OCI-LY1 (cell line): ENCODE data around the gene MMP14.

Experiments
- H2AFZ ChIP-seq: fragments of 200-600 bp; sonication (generic), shearing (Covaris generic); 2 replicates; pipeline ENCODE4 v1.6.0; 2014; ENCODE audit warnings: antibody characterized with exemption, mild to moderate bottlenecking, low read length
- H3F3A ChIP-seq: fragments of 200-600 bp; sonication (generic), shearing (Covaris generic); 2 replicates; pipeline ENCODE4 v1.6.0; 2014; ENCODE audit warnings: mild to moderate bottlenecking, antibody characterized with exemption, low read length, moderate library complexity; ENCODE audit not compliant: insufficient read depth
- H3K27ac ChIP-seq: fragments of 200-600 bp; sonication (generic); 2 replicates; pipeline ENCODE4 v1.5.1; 2014; ENCODE audit warnings: low read length, mixed run types, mild to moderate bottlenecking, low read depth; ENCODE audit not compliant: poor library complexity, severe bottlenecking
- H3K27me3 ChIP-seq: fragments of 200-600 bp; sonication (generic); 2 replicates; pipeline ENCODE4 v1.6.0; 2014; ENCODE audit warnings: antibody characterized with exemption, mild to moderate bottlenecking, low read length, moderate library complexity; ENCODE audit not compliant: insufficient read depth
- H3K36me3 ChIP-seq: fragments of 200-600 bp; sonication (generic); 2 replicates; pipeline ENCODE4 v1.6.1; 2014; ENCODE audit warnings: mild to moderate bottlenecking, antibody characterized with exemption, low read length, moderate library complexity, mixed read lengths; ENCODE audit not compliant: insufficient read depth
- H3K4me1 ChIP-seq: fragments of 200-600 bp; sonication (generic); 2 replicates; pipeline ENCODE4 v1.5.1; 2014; ENCODE audit warnings: mild to moderate bottlenecking, low read length, moderate library complexity; ENCODE audit not compliant: insufficient read depth, severe bottlenecking
- H3K4me2 ChIP-seq: fragments of 200-600 bp; sonication (generic), shearing (Covaris generic); 2 replicates; pipeline ENCODE4 v1.6.1; 2014; ENCODE audit warnings: low read length
- H3K4me3 ChIP-seq: fragments of 200-600 bp; sonication (generic); 2 replicates; pipeline ENCODE4 v1.5.1; 2014; ENCODE audit warnings: low read length, low read depth, mild to moderate bottlenecking, mixed read lengths; ENCODE audit not compliant: poor library complexity, severe bottlenecking
- H3K79me2 ChIP-seq: fragments of 200-600 bp; shearing (Covaris generic); 2 replicates; pipeline ENCODE4 v1.6.1; 2016; ENCODE audit warnings: mixed run types, low read length, mixed read lengths; ENCODE audit not compliant: insufficient read depth
- H3K9ac ChIP-seq: fragments of 200-600 bp; sonication (generic), shearing (Covaris generic); 2 replicates; pipeline ENCODE4 v1.6.1; 2014; ENCODE audit warnings: mild to moderate bottlenecking, low read length, mixed read lengths
- H3K9me2 ChIP-seq: fragments of 200-600 bp; sonication (generic), shearing (Covaris generic); 2 replicates; pipeline ENCODE4 v1.6.1; 2014; ENCODE audit warnings: low read depth, mild to moderate bottlenecking, low read length, mixed read lengths
- H3K9me3 ChIP-seq: fragments of 200-600 bp; shearing (Covaris generic); 2 replicates; pipeline ENCODE4 v1.6.1; 2014; ENCODE audit warnings: low read length, mixed read lengths
- H4K20me1 ChIP-seq: fragments of 200-600 bp; sonication (generic), shearing (Covaris generic); 2 replicates; pipeline ENCODE4 v1.6.0; 2016; ENCODE audit warnings: mild to moderate bottlenecking, low read length; ENCODE audit not compliant: insufficient read depth
- CTCF ChIP-seq: fragments of 200-600 bp; sonication (generic), shearing (Covaris generic); IDR thresholded peaks from 2 replicates; pipeline ENCODE4 v1.5.1; 2017; ENCODE audit warnings: mild to moderate bottlenecking, antibody characterized with exemption, low read length, moderate library complexity, mixed read lengths
- EZH2 ChIP-seq: fragments of 200-600 bp; sonication (generic), shearing (Covaris generic); IDR thresholded peaks from 2 replicates; pipeline ENCODE4 v1.8.0; 2017; ENCODE audit warnings: borderline replicate concordance, mixed run types, mild to moderate bottlenecking, antibody characterized with exemption, low read length, moderate library complexity, mixed read lengths

MMP14 gene

GRCh38 chr14:22875003-22875747, 38.8 kb downstream of the MMP14 start:
- Histone ChIP-seq H3K4me2 (no peak overlapping the region), H3K9me2 (no peaks in the 10 kb centered on the region), H4K20me1 (no peaks in the 10 kb centered on the region), H3K27me3 (no peaks in the 10 kb centered on the region), H3K36me3 (peaks cover 51% of the 10 kb centered on the region), H3K9me3 (no peaks in the 10 kb centered on the region), H3K79me2 (no peaks in the 10 kb centered on the region), H3K9ac (no peak overlapping the region), H3F3A (no peaks in the 10 kb centered on the region), H3K27ac (no peak overlapping the region), H3K4me1 (peaks cover 20% of the 10 kb centered on the region), H2AFZ (no peak overlapping the region), H3K4me3 (no peak overlapping the region)
- no peak for TF ChIP-seq EZH2
- TF ChIP-seq CTCF, result no peak

GRCh38 chr14:22875748-22876319, 39.4 kb downstream of the MMP14 start:
- H2AFZ ChIP-seq, result no peak overlapping the region
- H3K9ac ChIP-seq, result no peak overlapping the region
- no peak for TF ChIP-seq EZH2
- H3K27me3 ChIP-seq, result no peaks in the 10 kb centered on the region
- H3K9me3 ChIP-seq, result no peaks in the 10 kb centered on the region
- H3K27ac ChIP-seq, result no peak overlapping the region
- no peaks in the 10 kb centered on the region for H3F3A ChIP-seq
- H3K79me2 ChIP-seq, result no peaks in the 10 kb centered on the region
- peaks cover 51% of the 10 kb centered on the region for H3K36me3 ChIP-seq
- H3K9me2 ChIP-seq, result no peaks in the 10 kb centered on the region
- no peak overlapping the region for H3K4me2 ChIP-seq
- no peak overlapping the region for H3K4me3 ChIP-seq
- H4K20me1 ChIP-seq, result no peaks in the 10 kb centered on the region
- peaks cover 14% of the 10 kb centered on the region for H3K4me1 ChIP-seq

GRCh38 chr14:22877000-22877501, 40.7 kb downstream of the MMP14 start:
- Histone ChIP-seq H3K27me3 (no peaks in the 10 kb centered on the region), H3K9ac (no peak overlapping the region), H3F3A (no peaks in the 10 kb centered on the region), H4K20me1 (no peaks in the 10 kb centered on the region), H2AFZ (no peak overlapping the region), H3K9me2 (no peaks in the 10 kb centered on the region), H3K4me3 (no peak overlapping the region), H3K79me2 (no peaks in the 10 kb centered on the region), H3K36me3 (peaks cover 51% of the 10 kb centered on the region), H3K4me1 (peaks cover 8% of the 10 kb centered on the region), H3K9me3 (no peaks in the 10 kb centered on the region), H3K27ac (no peak overlapping the region), H3K4me2 (no peak overlapping the region)
- no peak for TF ChIP-seq CTCF
- TF ChIP-seq EZH2, result no peak
